Gastroesophageal sphincter (tissue), 4 donors: ENCODE results near the gene ZBTB40. TPM values are rescaled to one million over a fixed set of nuclear protein-coding genes. Genes with fewer than 3 reads are reported as not detected.

Experiments used
- ATAC-seq: fragments of 150-250 bp; one replicate; pipeline ENCODE4 v1.9.1; 2016; ENCODE audit warnings: mild to moderate bottlenecking, moderate library complexity
- H3K27ac ChIP-seq, 4 donors: fragments of 200-600 bp; sonication (generic) in 3 of 4; 1 replicate in 3 of 4; 2 replicates in 1 of 4; pipeline ENCODE4 v1.5.1; 2016 to 2019
- H3K27me3 ChIP-seq: fragments of 200-600 bp; sonication (generic); one replicate; pipeline ENCODE4 v1.5.1; 2019
- H3K36me3 ChIP-seq, 2 donors: fragments of 200-600 bp; sonication (generic); one replicate each; pipeline ENCODE4 v1.5.1; 2019; ENCODE audit warnings: control low read depth in 1 of 2
- H3K4me1 ChIP-seq, 3 donors: fragments of 200-600 bp; sonication (generic); 1 replicate in 2 of 3; 2 replicates in 1 of 3; pipeline ENCODE4 v1.5.1; 2016 to 2019; ENCODE audit warnings: control low read depth in 2 of 3
- H3K4me3 ChIP-seq, 2 donors: fragments of 200-600 bp; sonication (generic); one replicate each; pipeline ENCODE4 v1.5.1; 2019; ENCODE audit warnings: mild to moderate bottlenecking in 1 of 2, moderate library complexity in 1 of 2
- H3K9me3 ChIP-seq, 3 donors: fragments of 200-600 bp; sonication (generic); one replicate each; pipeline ENCODE4 v1.5.1; 2017 to 2019; ENCODE audit warnings: control low read depth in 2 of 3
- CTCF ChIP-seq, 4 experiments: fragments of 200-600 bp in 2 of 4; fragments of 450-650 bp in 2 of 4; sonication (generic) in 1 of 4; IDR thresholded peaks; one replicate each; pipeline ENCODE4 v1.5.1; 2017 to 2019; ENCODE audit warnings: antibody characterized with exemption in 4 of 4, mild to moderate bottlenecking in 2 of 4, moderate library complexity in 2 of 4
- EP300 ChIP-seq: sonication (generic); formaldehyde crosslinking; IDR thresholded peaks from one replicate; pipeline ENCODE4 v1.6.1; 2017; ENCODE audit warnings: antibody characterized with exemption, mild to moderate bottlenecking
- POLR2A ChIP-seq, 2 donors: fragments of 450-650 bp; IDR thresholded peaks; one replicate each; pipeline ENCODE4 v1.6.1; 2017; ENCODE audit warnings: antibody characterized with exemption in 2 of 2, mild to moderate bottlenecking in 2 of 2, moderate library complexity in 1 of 2
- POLR2AphosphoS5 ChIP-seq: sonication (generic); formaldehyde crosslinking; IDR thresholded peaks from one replicate; pipeline ENCODE4 v1.6.1; 2017; ENCODE audit warnings: antibody characterized with exemption
- WGBS, 2 donors: methylation state at CpG; one replicate each; pipeline ENCODE4 v1.1.5; 2018; ENCODE audit warnings: low coverage in 1 of 2; 5-methylcytosine and 5-hydroxymethylcytosine counted together
- total RNA-seq, 4 donors: library from RNA; depleted of rRNA; stranded (reverse); fragments of >200 nt; gene quantifications; one replicate each; pipeline ENCODE4 v1.1.0, GENCODE V29; 2016

Gene ZBTB40
- total RNA-seq, 4 donors from 2014 or later: 13.8 to 28.2 (median 18.4) TPM

- H3K36me3 ChIP-seq: no peaks in the 10 kb centered on the region
- H3K4me3 ChIP-seq: no peak overlapping the region
- no peaks in the 10 kb centered on the region for H3K9me3 ChIP-seq
- 25% methylated on average over 5 of the region's 5 CpGs; no CpG with 5 or more reads in 1 of the 2 donors for WGBS, 2 donors
- H3K4me1 ChIP-seq: no peaks in the 10 kb centered on the region
- peaks cover 98% of the 10 kb centered on the region for H3K27me3 ChIP-seq
- no peak overlapping the region for H3K27ac ChIP-seq
- no peak for ATAC-seq
- no peak for TF ChIP-seq POLR2A (IDR thresholded peaks at IDR 0.05)
- TF ChIP-seq CTCF (IDR thresholded peaks at IDR 0.05): no peak
- no peak for TF ChIP-seq POLR2AphosphoS5
- TF ChIP-seq EP300: no peak
Observed at GRCh38 chr1:22557341-22557950, 105.8 kb downstream of the ZBTB40 start.

- no peak for ATAC-seq
Observed at GRCh38 chr1:22562584-22563583, 111.2 kb downstream of the ZBTB40 start, which contains the start of gene EPHA8. EPHA8 (plus strand) TSS chr1:22563489; CDS start chr1:22563636, 147 bp downstream.

GRCh38 chr1:22563671-22564602 lies 112.3 kb downstream of the ZBTB40 start:
- peaks cover 93% of the 10 kb centered on the region for H3K27me3 ChIP-seq
- no peak overlapping the region for H3K27ac ChIP-seq
- 13 to 18% methylated on average over 14 to 15 of the region's 57 CpGs for WGBS, 2 donors
- no peaks in the 10 kb centered on the region for H3K9me3 ChIP-seq
- no peaks in the 10 kb centered on the region for H3K36me3 ChIP-seq
- ATAC-seq: no peak
- peaks cover 0 to 14% (median 0%) of the 10 kb centered on the region in 3 donors for H3K4me1 ChIP-seq
- TF ChIP-seq CTCF (IDR thresholded peaks at IDR 0.05) (no peak), EP300 (no peak), POLR2A (IDR thresholded peaks at IDR 0.05) (no peak), POLR2AphosphoS5 (no peak)
- H3K4me3 ChIP-seq: no peak overlapping the region

More at GRCh38 chr1:22562584-22563583, 111.2 kb downstream of the ZBTB40 start, which contains the start of gene EPHA8:
- Histone ChIP-seq H3K27me3 (peaks cover 96% of the 10 kb centered on the region), H3K4me1 (peaks cover 0 to 14% (median 0%) of the 10 kb centered on the region in 3 donors), H3K4me3 (peak within 1 kb of the TSS in 1 of 2 donors; percentile 28), H3K27ac (no peak within 1 kb of the TSS), H3K36me3 (no peaks in the 10 kb centered on the region), H3K9me3 (no peaks in the 10 kb centered on the region)
- TF ChIP-seq CTCF (IDR thresholded peaks at IDR 0.05) (no peak), POLR2AphosphoS5 (no peak)
- 14 to 36% methylated on average over 1 to 13 of the region's 81 CpGs for WGBS, 2 donors

- H3K4me1 ChIP-seq: peaks cover 0 to 14% (median 0%) of the 10 kb centered on the region in 3 donors
- no peak overlapping the region for H3K27ac ChIP-seq
- no peak overlapping the region for H3K4me3 ChIP-seq
- no peaks in the 10 kb centered on the region for H3K9me3 ChIP-seq
- peaks cover 91% of the 10 kb centered on the region for H3K27me3 ChIP-seq
- WGBS, 2 donors: 45 to 93% methylated on average over 4 to 11 of the region's 14 CpGs
- ATAC-seq: no peak
- no peaks in the 10 kb centered on the region for H3K36me3 ChIP-seq
- TF ChIP-seq POLR2A (IDR thresholded peaks at IDR 0.05) (no peak), CTCF (IDR thresholded peaks at IDR 0.05) (no peak), POLR2AphosphoS5 (no peak), EP300 (no peak)
Observed at GRCh38 chr1:22566161-22566560, 114.5 kb downstream of the ZBTB40 start.
